GM18861 (cell line): Measurements from ENCODE around the gene P4HA3.

Experiments
- ATAC-seq: cut with Tn5 transposase; IDR thresholded peaks from one replicate; pipeline ENCODE4 v1.9.1; 2021; ENCODE audit not compliant: unreplicated experiment

P4HA3 gene

GRCh38 chr11:74268456-74268855 lies 43.0 kb downstream of the P4HA3 start:
- no peak for ATAC-seq

- ATAC-seq, result no peak
These were observed 44.4 kb downstream of the P4HA3 start for GRCh38 chr11:74267014-74267413.

GRCh38 chr11:74265256-74265655 lies 46.2 kb downstream of the P4HA3 start:
- no peak for ATAC-seq

GRCh38 chr11:74262725-74263124 lies 48.7 kb downstream of the P4HA3 start:
- no peak for ATAC-seq

- no peak for ATAC-seq
These were observed 53.4 kb downstream of the P4HA3 start for GRCh38 chr11:74257959-74258553.

- no peak for ATAC-seq
These were observed 54.9 kb downstream of the P4HA3 start for GRCh38 chr11:74256378-74257133.

GRCh38 chr11:74255741-74256375 lies 55.6 kb downstream of the P4HA3 start:
- ATAC-seq, result no peak

- no peak for ATAC-seq
These were observed 58.1 kb downstream of the P4HA3 start for GRCh38 chr11:74253361-74253760.

GRCh38 chr11:74249496-74249895 lies 61.9 kb downstream of the P4HA3 start:
- no peak for ATAC-seq

- ATAC-seq, result no peak
These were observed 63.0 kb downstream of the P4HA3 start for GRCh38 chr11:74248469-74248868.

GRCh38 chr11:74238243-74238642 lies 73.2 kb downstream of the P4HA3 start:
- ATAC-seq, result no peak

GRCh38 chr11:74237541-74237940 lies 73.9 kb downstream of the P4HA3 start:
- no peak for ATAC-seq

GRCh38 chr11:74235121-74235520 lies 76.3 kb downstream of the P4HA3 start:
- no peak for ATAC-seq

- no peak for ATAC-seq
These were observed 77.8 kb downstream of the P4HA3 start for GRCh38 chr11:74233683-74234082.

GRCh38 chr11:74232311-74232950 lies 79.0 kb downstream of the P4HA3 start:
- no peak for ATAC-seq

GRCh38 chr11:74226907-74227306 lies 84.5 kb downstream of the P4HA3 start:
- ATAC-seq, result no peak

- ATAC-seq, result no peak
These were observed 85.9 kb downstream of the P4HA3 start for GRCh38 chr11:74225565-74225964.

GRCh38 chr11:74221816-74222215 lies 89.6 kb downstream of the P4HA3 start:
- ATAC-seq, result no peak

- ATAC-seq, result no peak
These were observed 91.1 kb downstream of the P4HA3 start for GRCh38 chr11:74220376-74220775.
